Iris pigment epithelial cell (primary cell): ENCODE results near the gene UMODL1.

Experiments
- DNase-seq: peaks from one replicate; pipeline ENCODE4 v3.0.0-alpha.2; 2011; ENCODE audit warnings: low read depth

The UMODL1 gene

GRCh38 chr21:42117229-42117966, 46.3 kb downstream of the UMODL1 start:
- DNase-seq: peak; percentile 60

GRCh38 chr21:42117967-42118780, 47.1 kb downstream of the UMODL1 start:
- no peak for DNase-seq

- no peak for DNase-seq
These were observed 47.8 kb downstream of the UMODL1 start for GRCh38 chr21:42118901-42119300.

- DNase-seq: no peak
These were observed 49.2 kb downstream of the UMODL1 start for GRCh38 chr21:42120101-42120902.

- DNase-seq: no peak
These were observed 49.9 kb downstream of the UMODL1 start for GRCh38 chr21:42120903-42121535.

- no peak for DNase-seq
These were observed 50.7 kb downstream of the UMODL1 start for GRCh38 chr21:42121794-42122193.

GRCh38 chr21:42122398-42122797, 51.3 kb downstream of the UMODL1 start:
- no peak for DNase-seq

GRCh38 chr21:42122808-42123207, 51.7 kb downstream of the UMODL1 start:
- no peak for DNase-seq

GRCh38 chr21:42123219-42123908, 52.2 kb downstream of the UMODL1 start:
- no peak for DNase-seq

GRCh38 chr21:42124081-42124480, 53.0 kb downstream of the UMODL1 start:
- DNase-seq: no peak

GRCh38 chr21:42124826-42125570, 53.9 kb downstream of the UMODL1 start:
- no peak for DNase-seq

GRCh38 chr21:42125571-42126544, 54.7 kb downstream of the UMODL1 start:
- peak; percentile 59 for DNase-seq

- DNase-seq: no peak
These were observed 56.3 kb downstream of the UMODL1 start for GRCh38 chr21:42127164-42128150.

- no peak for DNase-seq
These were observed 58.5 kb downstream of the UMODL1 start for GRCh38 chr21:42129300-42130266.

GRCh38 chr21:42130441-42130840, 59.3 kb downstream of the UMODL1 start:
- peak; percentile 7 for DNase-seq

GRCh38 chr21:42132183-42132582, 61.1 kb downstream of the UMODL1 start:
- DNase-seq: no peak

- no peak for DNase-seq
These were observed 62.0 kb downstream of the UMODL1 start for GRCh38 chr21:42133131-42133530.
